Right renal pelvis (tissue), 4 donors: Measurements from ENCODE around the gene BMP2K. TPM values are rescaled to one million over a fixed set of nuclear protein-coding genes. Genes with fewer than 3 reads are reported as not detected.
"Not testable (repeated sequence)": the region's sequence is repeated elsewhere in the genome, so short reads cannot be mapped to it uniquely, and the experiment has no call there.

ENCODE experiments used
- DNase-seq, 4 donors: peaks; one replicate each; pipeline ENCODE4 v3.0.0-alpha.2; 2013; ENCODE audit warnings: low read depth in 4 of 4, low spot score in 3 of 4, missing footprints in 1 of 4
- polyA plus RNA-seq, 4 donors: library from polyadenylated mRNA; unstranded; fragments of 120-200 nt; gene quantifications; one replicate each; pipeline ENCODE4 v1.2.1, GENCODE V29; 2013; ENCODE audit not compliant: insufficient read length in 4 of 4

BMP2K gene
- polyA plus RNA-seq, 4 donors, result 20.5 to 31.9 (median 27.4) TPM

DNA sequence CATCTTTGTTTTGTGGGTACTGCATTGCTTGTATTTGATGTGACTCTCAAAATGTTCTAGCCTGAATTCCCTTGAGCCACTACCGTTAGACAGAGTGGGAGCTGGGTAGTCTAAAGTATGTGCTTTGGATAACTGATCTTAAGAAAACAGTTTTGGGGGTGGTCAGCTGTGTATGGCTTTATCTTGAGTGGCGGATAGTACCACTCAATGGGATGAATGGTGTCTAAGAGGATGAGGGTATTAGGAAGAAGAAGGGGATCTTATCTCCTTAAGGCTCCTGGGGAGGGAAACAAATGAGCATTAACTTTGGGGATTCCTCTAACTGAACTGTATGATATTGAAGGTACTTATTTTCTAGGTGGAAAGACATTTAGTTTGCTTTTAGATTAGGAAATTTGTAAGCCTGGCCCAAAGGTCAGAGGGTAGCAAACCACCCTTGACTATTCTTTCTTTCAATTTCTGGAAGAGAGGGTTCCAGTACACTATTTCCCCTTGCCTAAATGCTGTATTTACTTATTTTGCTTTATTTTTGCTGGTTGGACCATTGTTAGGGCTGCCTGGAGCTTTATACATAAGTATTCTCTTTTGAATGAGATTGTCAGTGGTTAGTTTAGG lies 11.3 kb downstream of the BMP2K start:
- DNase-seq, result no peak

DNA sequence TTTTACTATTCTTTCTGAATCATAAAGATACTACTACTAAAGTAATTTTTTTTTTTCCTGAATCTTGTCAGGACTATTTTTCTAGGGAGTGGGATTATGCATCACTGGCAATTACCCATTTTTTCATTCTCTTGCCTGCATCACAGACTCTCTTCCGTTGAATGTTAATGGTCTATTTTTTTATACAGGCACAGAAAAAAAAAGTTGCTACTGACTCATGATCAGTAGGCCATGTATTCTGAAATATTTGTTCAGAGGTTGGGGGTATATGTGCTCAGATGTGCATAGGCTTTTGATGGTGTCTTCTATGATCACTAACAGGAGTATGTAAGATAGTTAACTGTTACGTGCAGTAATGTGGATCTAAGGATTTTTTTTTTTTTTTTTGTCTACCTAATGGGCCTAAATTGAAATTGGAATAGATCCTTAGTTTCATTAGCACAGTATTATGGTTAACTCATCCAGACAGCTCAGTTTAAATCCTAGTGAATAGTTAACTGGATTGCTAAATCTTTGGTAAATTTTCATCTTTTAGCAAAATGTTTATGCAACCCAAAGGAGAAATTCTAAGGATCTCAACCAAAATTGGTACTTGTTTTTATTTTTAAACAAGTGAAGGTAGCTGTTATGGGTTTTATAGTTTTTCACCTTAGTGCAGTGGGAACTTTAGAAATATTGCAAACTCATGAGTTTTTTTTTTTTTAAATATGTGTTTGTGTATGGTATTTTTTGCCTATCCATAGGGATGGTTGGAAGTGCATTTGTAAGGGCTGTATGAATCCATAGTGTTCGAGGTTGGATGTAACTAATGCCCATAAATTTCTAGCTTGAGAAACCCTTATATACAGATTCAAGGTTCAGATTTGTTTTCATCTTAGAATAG lies 12.1 kb downstream of the BMP2K start:
- DNase-seq, result no peak

DNA sequence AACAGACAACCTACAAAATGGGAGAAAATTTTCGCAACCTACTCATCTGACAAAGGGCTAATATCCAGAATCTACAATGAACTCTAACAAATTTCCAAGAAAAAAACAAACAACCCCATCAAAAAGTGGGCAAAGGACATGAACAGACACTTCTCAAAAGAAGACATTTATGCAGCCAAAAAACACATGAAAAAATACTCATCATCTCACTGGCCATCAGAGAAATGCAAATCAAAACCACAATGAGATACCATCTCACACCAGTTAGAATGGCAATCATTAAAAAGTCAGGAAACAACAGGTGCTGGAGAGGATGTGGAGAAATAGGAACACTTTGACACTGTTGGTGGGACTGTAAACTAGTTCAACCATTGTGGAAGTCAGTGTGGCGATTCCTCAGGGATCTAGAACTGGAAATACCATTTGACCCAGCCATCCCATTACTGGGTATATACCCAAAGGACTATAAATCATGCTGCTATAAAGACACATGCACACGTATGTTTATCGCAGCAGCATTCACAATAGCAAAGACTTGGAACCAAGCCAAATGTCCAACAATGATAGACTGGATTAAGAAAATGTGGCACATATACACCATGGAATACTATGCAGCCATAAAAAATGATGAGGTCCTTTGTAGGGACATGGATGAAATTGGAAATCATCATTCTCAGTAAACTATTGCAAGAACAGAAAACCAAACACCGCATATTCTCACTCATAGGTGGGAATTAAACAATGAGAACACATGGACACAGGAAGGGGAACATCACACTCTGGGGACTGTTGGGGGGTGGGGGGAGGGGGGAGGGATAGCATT lies 19.7 kb downstream of the BMP2K start:
- not testable (repeated sequence) for DNase-seq

DNA sequence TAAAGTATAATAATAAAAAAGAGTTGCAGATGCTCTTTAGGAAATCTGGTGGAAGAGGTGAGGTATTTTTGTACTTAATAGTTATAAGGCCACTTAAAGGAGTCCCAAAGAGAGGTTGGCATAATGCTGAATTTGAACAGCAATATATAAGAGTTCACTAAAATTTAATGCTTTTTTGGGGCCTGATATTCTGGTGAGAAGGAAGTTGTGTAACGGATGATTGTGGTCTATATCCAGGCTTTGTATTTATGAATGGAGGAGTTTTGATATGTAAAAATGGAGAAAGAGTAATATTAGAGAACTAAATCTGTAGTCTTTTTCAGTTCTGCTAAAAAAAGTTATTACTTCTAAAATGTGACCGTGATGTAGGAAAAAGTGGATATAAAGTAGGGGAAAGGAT lies 20.4 kb downstream of the BMP2K start:
- no peak for DNase-seq

DNA sequence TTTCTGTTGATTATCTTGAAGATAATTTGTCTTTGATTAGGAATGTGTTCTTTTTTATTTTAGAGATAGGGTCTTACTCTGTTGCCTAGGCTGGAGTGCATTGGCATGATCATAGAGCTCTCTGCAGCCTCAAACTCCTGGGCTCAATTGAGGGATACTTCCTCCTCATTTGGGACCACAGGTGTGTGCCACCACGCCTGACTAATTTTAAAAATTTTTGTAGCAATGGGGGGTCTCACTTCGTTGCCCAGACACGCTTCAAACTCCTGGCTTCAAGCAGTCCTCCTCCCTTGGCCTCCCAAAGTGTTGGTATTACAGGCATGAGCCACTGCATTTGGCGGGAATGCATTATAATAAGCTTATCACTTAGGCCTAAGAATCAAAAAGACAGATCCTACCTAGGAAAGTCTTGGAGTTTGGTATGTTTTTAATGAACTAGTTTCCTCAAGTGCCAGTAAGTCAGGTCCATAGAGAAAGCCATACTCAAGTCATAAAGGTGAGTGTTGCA lies 21.7 kb downstream of the BMP2K start:
- no peak for DNase-seq

DNA sequence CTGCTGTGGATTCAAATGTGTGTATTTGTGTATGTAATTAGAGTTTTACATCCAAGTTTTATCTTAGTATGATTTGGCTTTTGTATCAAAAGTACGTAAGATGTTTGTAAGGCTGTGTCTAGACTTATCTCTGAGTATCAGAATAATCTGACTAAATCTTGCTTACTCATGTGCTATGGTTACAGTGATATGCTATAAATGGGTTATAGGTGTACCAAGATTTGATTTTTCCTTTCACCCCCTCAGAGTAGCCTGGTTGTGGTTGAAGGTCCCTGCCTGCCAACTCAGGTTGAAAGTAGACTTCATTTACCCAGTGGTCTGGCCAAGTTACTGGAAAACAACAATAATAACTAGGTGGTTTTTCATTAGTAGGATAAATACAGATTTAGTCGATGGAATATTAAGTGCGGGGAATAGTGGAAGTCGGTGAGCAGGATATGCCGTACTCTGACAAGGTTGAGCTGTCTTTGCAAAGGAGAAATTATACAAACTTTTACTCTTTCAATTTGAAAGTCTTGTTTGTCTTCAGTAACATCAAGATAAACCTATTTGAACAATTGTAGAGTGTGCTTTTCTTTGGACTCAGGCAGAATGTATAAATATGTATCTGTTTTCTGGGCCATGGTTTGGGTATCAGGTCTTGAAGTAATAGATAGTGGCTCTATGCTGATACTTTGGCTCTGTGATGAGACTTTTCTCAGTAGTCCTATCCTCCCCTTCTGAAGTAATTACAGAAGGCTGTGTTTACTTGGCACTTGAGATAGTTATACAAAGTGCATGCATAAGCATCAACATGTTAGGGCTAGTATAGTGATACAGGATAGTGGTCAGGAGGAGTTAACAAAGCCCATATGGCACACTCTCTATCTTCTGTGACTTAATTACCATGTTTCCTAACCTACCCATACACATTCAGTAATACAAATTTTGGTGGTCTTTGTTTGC lies 23.7 kb downstream of the BMP2K start:
- DNase-seq, result no peak

DNA sequence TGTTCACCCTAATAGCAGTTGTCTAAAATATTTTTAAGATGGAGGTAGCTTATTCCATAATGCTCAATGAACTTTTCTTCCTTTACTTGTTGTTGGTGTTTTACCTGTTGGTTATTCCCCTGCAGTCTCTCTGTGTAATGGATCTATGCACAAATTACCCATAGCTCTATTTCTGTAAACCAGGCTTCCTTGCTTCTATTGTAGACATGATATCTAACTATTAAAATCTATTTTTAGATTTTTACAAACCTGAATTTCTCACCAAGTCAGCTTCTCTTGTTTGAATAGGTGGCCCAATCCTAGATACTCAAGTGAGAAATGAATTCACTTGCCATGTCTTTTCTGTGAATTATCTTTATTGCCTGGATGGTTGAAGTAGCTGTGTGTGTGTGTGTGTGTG lies 24.8 kb downstream of the BMP2K start:
- no peak for DNase-seq

DNA sequence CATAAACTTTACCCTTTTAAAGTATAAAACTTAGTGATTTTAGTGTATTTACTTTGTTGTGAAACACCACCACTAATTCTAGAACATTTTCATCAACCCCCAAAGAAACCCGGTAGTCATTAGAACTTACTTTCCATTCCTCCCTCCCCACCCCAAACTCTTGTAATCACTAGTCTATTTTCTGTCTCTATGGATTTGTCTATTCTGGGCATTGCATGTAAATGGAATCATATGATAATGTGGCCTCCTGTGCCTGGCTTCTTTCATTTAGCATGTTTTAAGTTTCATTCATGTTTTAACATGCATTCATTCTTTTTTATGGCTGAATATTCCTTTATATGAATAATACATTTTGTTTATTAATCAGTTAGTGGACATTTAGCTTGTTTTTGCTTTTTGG lies 27.8 kb downstream of the BMP2K start:
- no peak for DNase-seq

DNA sequence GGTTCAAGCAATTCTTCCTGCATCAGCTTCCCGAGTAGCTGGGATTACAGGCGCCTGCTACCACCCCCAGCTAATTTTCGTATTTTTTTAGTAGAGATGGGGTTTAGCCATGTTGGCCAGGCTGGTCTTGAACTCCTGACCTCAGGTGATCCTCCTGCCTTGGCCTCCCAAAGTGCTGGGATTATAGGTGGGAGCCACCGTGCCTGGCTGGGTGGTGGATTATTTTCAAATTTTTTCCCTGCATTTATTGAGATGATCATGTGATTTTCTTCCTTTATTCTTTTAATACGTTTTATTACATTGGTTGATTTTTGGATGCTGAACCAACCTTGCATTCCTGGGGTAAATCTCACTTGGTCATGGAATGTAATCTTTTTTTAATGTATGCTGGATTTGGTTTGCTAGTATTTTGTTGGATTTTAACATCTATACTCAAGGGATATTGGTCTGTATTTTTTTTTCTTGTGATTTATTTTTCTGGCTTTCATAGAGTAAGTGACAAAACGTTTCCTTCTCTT lies 30.9 kb downstream of the BMP2K start:
- no peak for DNase-seq

DNA sequence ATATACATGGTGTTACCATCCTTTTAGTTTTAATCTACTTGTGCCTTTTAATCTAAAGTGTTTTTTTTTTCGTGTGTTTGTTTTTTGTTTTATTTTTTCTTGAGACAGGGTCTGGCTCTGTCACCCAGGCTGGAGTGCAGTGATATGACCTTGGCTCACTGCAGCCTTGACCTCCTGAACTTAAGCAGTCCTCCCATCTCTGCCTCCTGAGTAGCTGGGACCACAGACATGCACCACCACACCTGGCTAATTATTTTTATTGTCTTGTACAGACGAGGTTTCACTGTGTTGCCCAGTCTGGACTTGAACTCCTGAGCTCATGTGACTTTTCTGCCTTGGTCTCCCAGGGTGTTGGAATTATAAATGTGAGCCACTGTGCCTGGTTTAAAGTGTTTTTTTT lies 33.1 kb downstream of the BMP2K start:
- no peak for DNase-seq

DNA sequence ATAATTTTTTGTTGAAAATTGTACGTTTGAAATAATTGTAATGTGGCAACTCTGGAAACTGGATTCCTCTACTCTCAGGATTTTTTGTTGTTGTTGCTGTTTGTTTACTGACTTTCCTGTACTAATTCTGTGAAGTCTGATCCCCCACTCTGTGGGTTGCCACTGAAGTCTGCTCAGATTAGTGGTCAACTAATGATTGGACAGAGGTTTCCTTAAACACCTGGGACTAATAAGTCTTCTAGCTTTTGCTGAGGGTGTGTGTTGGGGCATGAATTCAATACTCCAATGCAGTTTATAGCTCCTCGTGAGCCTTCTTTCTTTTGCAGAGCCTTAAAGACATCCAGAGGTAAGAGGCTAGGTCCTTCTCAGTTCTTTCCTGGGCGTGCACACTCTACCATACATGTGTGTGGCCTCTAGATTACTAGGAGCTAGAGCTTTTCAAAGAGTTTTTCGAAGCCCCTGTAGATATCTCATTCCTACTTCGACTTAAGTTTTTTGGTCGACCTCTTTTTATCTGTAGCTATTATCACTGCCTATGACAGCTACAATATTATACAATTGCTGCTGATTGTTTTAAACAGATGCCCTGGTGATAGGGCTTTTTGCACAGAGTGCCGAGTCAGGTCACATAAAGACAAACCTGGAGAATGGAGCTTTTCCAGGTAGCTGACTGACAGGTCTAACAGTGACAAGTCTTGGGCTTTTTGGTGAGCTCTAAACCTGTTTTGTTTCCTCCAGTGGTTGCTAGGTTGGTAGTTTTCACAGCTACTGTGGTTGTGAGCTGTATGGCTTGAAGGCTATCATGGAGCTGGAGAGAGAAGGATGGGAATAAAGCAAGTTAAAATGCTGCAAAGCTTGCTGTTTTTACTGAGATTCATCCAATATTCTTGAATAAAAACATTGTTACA lies 34.0 kb downstream of the BMP2K start:
- DNase-seq, result no peak

DNA sequence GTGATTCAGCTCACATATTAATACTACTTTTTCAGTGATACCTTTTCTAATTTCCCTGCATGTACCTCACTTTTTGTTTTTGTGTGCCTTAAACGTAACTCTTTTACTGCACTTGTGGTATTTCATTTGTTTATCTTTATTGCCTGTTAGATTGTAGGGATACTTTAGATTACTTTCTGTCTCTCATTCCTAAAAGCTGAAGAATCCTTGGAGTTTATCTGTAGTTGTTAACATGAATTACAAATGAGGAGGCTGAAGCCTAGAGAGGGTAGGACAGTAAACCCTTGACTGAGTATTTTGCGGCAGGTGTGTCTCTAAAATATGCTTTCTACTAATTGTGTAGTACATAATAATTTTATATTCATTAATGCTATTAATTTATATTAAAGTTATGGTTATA lies 34.9 kb downstream of the BMP2K start:
- DNase-seq, result no peak

DNA sequence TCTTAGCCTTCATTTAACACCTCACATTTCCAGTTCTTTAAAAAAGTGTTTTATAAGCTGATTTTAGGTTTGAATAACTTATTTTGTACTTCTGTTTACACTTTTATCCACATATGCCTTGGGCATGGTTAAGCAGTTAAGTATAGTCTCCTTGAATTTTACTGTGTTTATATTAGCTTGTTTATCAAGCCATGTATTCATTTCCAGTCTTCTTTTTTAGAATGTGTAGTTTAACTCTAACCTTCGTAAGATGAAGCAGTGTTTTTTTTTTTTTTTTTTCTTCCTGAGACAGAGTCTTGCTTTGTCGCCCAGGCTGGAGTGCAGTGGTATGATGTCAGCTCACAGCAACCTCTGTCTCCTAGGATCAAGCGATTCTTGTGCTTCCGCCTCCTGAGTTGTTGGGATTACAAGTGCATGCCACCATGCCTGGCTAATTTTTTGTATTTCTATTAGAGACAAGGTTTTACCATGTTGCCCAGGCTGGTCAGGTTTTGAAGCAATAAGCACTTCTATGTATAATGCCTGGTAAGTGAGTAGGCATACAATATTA lies 42.5 kb downstream of the BMP2K start:
- DNase-seq, result no peak

DNA sequence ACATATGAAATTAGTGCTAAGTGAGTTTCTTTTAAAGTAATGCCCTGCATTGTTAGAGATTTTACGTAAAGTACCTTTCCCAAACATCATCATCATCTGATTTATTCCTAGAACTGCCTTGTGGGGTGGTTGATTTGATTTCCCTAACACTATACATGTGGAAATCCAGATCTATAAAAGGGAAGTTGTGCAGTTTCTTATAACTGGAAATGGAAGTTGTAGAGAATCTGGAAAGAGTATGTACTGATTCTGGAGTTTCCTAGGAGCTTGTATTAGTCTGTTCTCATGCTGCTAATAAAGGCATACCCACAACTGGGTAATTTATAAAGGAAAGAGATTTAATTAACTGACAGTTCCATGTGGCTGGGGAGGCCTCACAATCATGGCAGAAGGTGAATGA lies 47.9 kb downstream of the BMP2K start:
- DNase-seq, result no peak

DNA sequence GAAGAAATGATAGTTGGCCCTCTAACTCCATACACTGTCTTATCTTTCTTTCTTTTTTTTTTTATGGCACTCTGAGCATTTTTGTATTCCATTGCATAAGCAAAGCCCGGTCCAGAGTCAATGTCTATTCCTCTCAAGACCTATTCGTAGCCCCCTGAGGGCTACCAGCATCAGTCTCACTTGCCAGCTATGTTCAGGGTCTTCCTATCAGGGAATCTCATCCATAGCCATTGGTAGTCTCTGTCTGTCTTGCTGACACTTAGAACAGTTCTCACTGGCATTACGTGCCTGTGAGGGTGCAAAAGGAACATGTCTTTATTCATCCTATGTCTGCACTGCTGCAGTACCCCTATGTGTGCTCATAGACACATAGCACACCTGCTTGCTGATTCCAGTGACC lies 51.0 kb downstream of the BMP2K start:
- no peak for DNase-seq

DNA sequence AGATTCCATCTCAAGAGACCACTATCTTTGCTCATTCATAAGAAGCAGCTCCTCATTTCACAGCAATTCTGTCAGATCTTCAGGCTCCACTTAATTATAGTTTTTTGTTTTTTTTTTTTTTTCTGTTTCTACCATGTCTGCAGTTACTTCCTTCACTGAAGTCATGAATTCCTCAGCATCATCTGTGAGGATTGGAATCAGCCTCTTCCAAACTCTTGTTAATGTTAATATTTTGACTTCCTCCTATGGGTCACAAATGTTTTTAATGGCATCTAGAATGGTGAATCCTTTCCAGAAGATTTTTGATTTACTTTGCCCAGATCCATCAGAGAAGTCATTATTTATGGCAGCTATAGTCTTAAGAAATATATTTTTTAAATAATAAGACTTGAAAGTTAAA lies 53.1 kb downstream of the BMP2K start:
- DNase-seq, result no peak

DNA sequence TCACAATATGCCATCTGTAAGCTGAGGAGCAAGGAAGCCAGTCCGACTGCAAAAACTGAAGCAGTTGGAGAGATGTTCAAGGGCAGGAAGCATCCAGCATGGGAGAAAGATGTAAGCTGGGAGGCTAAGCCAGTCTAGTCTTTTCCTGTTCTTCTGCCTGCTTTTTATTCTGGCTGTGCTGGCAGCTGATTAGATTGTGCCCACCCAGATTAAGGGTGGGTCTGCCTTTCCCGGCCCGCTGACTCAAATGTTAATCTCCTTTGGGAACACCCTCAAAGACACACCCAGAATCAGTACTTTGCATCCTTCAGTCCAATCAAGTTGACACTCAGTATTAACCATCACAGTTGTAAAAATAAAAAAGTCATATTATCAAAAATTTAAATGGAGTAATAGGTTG lies 63.5 kb downstream of the BMP2K start:
- DNase-seq, result not testable (repeated sequence)

DNA sequence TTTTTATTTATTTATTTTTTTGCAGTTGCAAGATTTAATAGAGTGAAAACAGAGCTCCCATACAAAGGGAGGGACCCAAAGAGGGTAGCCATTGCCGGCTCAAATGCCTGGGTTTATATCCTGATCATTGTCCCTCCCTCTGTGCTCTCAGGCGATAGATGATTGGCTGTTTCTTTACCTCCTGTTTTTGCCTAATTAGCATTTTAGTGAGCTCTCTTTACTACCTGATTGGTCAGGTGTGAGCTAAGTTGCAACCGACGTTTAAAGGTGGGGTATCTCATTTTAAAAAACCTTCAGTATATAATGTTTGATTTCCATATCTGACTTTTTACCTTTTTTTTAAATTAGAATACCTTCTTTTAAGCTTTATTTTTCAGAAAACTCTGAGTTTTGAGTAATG lies 64.1 kb downstream of the BMP2K start:
- not testable (repeated sequence) for DNase-seq

DNA sequence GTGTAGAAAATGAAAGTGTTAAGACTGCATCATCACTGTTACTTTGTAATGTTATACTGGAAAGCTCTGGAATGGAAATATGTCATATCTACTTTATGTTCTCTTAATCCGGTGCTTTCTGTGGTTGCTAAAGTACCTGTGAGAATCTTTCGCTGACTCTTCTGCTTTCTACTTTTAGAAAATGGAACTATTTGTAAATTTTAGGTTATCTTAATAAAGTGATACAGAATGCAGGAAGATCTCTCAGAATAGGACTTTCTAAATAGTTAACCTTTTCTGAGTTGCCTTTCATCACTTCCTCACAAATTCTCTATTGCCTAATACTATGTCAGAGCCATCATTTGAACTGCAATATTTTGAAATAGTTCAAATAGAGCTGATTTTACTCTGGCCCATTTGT lies 69.3 kb downstream of the BMP2K start:
- DNase-seq, result no peak
